Medulla oblongata (tissue), 1 donor: Measurements from ENCODE around the gene C12orf50.
"Not testable (repeated sequence)": the region's sequence is repeated elsewhere in the genome, so short reads cannot be mapped to it uniquely, and the experiment has no call there.

Source experiments
- DNase-seq: peaks from one replicate; pipeline ENCODE4 v3.0.0-alpha.2; 2015; ENCODE audit errors: extremely low spot score

C12orf50 gene

DNA sequence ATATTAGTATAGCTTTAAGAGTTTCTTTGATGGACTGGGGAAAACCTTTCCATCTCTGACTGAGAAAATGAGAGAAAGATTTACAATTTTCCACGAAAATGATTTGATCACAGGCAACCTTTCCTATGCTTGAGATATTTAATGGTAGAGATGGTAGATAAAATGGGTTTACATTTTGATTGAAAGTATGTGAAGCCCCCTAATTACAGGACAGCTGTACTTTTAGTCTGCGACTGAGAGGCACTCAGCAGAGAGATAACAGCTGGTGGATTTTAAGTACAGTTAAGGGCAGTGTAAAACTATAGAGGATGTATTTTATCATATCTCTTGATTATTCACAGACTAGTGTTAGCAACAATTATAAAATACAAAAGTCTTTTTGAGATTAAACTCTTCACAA is 40.7 kb downstream of the C12orf50 start:
- DNase-seq: no peak

DNA sequence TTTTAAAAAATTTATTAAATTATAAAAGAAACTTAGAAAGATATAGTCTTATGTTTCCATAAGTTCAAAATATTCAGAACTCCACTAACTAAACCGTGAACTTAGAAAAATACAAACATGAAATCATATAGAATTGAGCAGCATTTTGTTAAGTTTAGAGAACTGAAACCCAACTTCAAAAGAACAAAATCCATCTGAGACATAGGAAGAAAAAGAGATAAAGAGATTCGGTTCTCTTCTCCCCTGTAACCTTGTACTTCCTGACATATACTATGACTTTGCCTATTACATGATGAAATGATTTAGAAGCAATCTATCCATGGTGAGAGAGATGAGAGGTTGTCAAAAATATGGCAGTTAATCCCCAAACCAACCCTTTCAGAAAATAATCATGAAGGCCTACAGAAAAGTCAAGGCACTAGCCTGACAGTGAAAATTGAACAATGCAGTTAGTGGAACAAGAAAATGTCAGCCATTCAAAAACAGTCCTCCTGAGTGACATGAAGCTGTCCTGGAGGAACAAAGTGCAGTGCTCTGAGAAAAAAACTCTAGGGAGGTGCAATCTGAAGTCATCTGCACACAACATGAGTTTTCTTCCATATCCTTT is 44.0 kb downstream of the C12orf50 start:
- no peak for DNase-seq

DNA sequence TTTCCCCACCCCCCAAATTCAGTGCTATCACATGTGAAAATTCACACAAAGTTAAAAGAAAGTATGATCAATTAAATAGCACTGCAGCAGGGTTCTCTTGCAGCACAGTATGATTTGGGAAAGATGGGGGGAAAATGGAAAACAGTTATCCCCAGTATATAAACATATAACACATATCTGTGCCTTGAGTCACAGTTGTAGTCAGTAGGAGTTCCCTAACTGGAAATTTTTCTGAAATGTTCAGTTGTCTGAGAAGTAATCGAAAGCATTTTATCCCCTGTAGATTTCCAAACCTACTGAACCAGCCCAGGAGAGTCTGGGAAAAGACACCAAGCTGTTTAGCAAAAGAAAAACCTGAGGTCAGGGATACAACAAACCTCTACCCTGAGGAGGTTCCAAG is 47.0 kb downstream of the C12orf50 start:
- no peak for DNase-seq

DNA sequence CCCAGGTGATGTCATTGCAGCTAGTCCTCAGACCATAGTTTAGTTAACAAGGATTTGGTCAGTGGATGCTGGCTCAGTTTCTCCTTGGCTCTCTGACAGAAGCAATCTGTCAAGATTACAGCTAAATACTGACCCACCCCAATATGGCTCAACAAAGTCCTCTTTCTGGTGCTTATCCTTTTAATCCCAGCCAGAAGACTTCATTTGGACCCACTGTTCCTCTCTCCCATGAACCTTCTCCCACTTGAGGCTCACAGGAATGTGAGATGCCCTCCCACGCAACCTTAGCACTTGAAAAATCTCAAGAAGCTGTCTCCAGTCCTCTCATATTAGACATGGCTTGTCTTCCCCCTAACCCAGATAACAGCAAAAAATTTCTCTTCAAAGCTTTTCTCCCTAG is 47.7 kb downstream of the C12orf50 start:
- no peak for DNase-seq

DNA sequence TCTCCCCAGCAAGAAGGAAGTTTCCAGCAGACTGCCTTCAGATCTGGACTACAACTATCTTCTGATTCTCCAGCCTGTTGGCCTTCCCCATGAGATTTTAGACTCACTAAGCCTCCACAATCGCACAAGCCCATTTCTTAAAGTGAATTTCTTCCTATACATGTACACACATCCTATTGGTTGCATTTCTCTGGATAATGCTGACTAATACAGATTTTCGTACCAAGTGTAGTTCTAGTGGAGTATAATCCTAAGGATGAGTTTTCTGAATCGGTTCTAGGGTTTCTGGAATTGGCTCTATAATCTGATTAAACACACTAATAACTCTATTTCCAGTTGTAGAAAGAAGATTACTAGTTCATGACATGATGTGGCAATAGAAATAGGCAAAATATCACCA is 53.3 kb downstream of the C12orf50 start:
- no peak for DNase-seq

DNA sequence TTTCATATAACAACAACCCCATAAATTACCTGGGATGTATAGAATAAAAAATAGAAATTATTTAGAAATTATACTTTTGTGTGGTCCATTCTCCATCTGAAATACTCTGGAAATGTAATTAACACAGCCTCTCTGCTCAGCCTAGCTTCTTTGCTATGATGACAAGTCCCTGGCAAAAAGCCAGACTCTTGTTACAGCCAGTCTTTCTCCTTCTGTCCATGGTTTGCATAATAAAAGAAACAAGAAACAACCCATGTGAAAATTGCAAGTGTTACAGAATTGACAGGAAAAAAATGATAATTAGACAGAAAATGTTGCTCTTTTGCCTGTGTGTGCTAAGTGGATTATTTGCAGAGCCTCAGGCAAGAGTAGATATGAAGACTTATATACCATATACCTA is 61.3 kb downstream of the C12orf50 start:
- DNase-seq: peak; percentile 20

DNA sequence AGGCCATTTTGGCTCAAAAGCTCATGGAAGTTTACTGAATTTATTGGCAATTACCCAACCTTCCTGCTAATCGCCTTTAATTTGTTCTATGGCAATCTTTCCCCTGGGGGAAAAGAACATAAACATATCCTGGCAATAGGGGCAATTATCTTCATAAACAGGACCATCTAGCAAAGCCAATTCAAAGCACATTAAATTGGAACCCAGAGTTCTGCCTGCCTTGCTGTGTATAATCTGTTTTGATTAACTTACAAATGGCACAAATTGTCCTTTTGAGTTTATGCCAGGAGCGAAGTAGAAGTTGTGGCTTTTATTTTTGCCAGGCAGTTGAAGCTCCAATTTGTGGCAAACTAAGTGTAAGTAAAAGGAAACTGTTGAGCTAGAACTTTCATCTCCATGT is 68.6 kb downstream of the C12orf50 start:
- DNase-seq: no peak

DNA sequence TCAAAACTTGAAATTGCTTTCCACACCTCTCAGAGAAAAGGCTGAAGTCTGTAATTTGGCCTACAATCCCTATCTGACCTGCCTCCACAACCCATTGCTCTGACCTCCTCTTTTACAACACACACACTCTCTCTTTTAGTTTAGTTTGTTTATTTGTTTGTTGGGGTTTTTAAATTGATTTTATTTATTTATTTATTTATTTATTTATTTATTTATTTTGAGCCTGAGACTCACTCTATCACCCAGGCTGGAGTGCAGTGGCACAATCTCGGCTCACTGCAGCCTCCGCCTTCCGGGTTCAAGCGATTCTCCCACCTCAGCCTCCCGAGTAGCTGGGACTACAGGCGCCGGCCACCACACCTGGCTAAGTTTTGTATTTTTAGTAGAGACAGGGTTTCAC is 75.2 kb downstream of the C12orf50 start:
- not testable (repeated sequence) for DNase-seq

DNA sequence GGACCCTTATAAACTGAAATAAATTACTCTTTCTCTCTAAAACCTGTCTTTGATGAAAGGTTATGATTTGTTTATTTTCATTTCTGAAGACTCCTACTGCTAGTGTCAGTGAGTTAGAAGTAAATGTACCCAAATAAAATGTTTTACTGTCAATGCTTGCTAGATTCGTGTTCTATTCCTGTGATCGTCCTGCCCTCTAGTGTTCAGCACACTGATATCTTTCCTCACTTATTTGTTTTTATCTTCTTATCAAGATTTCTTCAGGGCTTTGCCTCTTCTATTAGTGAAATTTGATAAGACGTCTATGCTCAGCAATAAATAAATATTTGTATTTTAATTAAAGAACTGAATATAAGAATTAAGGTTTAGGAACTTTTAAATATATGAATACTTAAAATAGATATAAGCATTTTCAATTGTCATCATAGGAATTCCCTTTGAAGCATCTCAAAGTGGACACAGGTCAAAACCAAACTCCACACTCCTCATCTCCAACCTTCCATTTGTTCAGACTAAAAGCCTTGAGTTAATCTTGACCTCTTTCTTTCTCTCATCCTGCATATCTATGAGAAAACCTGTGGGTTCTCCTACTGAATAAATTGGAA is 75.8 kb downstream of the C12orf50 start:
- peak; percentile 56 for DNase-seq

DNA sequence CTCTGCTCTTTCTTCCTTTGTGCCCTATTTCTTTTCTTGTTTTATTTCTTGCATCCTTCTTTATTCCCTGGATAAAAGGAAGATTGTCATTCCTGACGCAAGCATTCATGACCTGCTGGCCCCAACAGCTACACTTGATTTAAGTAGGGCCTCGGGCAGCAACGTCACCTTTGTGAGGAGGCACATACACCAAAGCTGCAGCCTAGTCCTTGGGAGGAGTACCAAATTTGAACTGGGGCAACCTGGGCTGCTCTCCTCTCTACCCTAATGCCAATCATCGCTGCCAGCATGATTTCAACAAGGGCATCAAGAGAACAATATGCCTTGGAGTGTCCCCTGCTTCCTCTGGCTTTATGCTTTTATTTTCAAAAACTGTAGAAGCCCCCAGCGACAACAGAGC is 76.4 kb downstream of the C12orf50 start:
- DNase-seq: no peak

DNA sequence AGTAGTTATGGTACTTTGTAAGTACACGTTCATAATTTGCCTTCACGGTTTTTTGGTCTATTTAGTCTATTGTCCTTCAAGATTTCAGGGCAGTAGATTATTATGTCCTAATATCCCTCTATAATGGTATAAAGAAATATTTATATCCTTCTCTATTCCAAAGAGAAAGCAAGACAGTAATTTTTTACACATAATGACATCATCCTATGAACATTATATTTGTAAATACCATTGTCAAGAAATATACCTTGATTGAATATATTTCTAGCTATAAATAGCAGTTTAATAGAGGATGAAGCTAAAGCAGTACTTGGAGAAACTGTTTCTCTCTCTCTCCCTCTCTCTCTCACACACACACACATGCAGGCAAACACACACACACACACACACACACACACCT is 77.0 kb downstream of the C12orf50 start:
- no peak for DNase-seq

DNA sequence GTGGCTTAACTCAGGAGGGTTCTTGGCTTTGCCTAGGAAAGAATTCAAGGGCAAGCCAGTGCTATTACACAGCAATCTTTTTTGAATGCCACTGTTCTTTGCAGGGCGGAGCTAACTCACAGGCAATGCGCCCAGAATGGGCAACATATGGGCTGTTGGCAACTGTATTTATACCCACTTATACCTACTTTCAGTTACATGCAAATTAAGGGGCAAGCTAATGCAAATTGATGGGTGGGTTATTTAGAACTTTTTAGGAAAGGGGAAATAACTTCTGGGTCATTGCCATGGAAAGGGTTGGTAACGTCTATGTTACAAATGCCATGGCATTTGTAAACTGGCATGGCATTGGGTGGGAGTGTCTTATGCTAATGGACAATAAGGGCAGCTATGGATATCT is 85.4 kb downstream of the C12orf50 start:
- no peak for DNase-seq

DNA sequence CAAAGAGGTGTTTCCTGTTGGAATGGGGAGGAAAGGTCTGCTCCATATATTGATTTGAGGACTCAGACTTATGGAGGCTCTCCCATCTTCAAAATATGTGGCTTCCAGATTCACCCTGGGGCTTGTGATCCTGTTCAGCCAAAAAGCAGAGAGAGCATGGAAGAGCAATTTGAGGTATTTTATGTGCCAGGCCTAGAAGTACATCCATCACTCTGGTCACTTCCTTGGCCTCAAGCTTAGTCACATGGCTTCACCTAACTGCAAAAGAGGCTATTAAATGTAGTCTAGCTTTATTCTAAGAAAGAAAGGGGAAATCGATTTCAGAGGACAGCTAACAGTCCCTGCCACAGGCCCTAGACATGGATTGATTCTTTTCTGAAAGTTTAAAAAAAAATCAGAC is 86.2 kb downstream of the C12orf50 start:
- DNase-seq: peak; percentile 22

DNA sequence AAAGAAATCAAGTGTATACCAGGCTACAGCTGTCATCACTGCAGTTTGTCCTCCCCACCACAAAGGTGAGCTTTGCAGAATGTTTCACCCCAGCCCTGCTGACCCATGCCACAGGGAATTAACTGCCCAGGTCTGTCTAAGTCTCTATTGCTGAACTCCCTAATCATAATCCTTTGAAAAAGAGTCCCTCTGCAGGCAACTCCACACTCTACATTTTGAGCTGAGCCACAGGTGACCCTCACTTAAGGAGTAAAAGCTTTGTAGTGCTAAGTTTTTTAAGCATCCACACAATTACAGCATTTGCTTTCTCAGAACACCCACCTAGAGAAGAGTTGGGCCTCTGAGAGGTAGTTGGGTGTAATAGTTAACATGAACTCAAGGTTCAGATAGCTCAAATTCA is 90.0 kb downstream of the C12orf50 start:
- DNase-seq: no peak

DNA sequence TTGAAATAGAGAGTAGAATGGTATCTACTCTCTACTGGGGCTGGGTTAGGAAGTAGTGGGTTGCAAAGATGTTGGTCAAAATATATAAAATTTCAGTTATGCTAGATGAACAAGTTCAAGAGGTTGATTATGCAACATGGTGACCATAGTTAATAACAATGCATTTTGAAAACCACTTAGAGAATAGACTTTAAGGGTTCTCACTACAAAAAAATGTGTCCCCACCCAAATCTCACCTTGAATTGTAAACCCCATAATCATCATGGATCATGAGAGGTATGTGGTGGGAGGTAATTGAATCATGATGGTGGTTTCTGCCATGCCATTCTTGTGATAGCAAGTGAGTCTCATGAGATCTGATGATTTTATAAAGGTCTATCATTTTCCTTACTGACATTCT is 94.0 kb downstream of the C12orf50 start:
- no peak for DNase-seq

DNA sequence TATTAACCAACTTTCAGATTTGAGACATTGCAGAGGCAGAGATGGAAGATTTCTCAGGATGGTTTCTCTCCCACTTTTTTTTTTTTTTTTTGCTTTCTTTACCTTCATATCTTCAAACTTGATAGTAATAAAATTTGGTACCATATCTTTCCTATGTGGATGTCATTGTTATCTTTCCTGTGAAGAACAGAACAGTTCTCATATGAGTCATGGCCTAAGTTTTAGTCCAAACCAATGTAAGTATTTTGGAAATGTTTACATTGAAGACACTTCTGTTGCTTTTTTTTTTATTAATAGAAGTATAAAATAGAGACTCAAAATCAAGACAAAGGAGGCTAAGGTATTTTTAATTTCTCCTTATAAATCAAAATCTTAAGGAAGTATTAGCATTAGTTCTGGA is 95.2 kb downstream of the C12orf50 start:
- DNase-seq: no peak

DNA sequence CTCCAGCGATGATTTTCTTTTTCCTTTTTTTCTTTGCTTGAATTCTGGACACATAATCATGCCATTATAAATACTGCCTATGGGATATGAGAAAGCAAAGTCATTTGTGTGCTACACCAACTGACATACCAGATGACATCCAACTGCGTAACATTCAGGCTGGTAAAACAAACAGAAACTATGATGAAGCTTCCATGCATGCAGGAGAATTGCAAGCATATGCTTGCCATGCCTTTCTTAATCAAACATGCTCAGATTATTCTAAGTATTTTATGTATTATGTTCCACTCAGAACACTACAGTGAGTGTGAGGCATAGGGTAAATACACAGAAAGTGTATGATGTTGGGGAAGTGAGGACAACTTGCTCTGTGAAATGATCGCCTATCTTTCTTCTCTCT is 97.4 kb downstream of the C12orf50 start:
- DNase-seq: no peak

DNA sequence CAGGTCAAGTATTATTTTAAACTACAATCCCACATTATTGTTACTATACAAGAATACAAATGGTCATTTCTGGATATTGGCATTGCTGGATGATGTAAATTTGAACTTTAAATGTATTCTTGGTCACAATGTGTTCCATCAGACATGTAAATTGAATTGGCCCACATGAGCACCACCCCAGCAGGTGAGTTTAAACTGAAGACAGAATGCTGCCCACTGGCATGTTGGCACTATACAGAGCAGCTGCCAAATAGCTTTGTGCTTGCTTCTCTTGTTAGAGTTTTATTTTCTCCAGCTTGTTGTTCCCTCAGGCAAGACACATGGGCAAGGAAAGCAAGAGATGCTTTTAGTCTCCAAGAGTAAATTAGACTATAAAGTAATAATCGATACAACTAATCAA is 98.6 kb downstream of the C12orf50 start:
- no peak for DNase-seq
